Activated naive CD8-positive, alpha-beta T cell treated with anti-CD3 and anti-CD28 coated beads, Interleukin-2, amount 50 U/mL, for 24 hours (primary cell): ENCODE data around the gene SH3RF3.

Experiments used
- ATAC-seq: fragments of 150-1000 bp; cut with Tn5 transposase; one replicate; pipeline ENCODE4 v1.10.0; 2021
- DNase-seq: peaks from one replicate; pipeline ENCODE4 v3.0.0; 2021
- H3K27ac Mint-ChIP-seq: one replicate; pipeline ENCODE4 v1.8.0; 2021; ENCODE audit warnings: mild to moderate bottlenecking, mixed read lengths
- H3K27me3 Mint-ChIP-seq: one replicate; pipeline ENCODE4 v1.8.0; 2021; ENCODE audit warnings: mixed read lengths
- H3K36me3 Mint-ChIP-seq: one replicate; pipeline ENCODE4 v1.8.0; 2021; ENCODE audit warnings: low read depth, mixed read lengths
- H3K4me1 Mint-ChIP-seq: one replicate; pipeline ENCODE4 v1.8.0; 2021; ENCODE audit warnings: mixed read lengths
- H3K4me3 Mint-ChIP-seq: one replicate; pipeline ENCODE4 v1.8.0; 2021; ENCODE audit warnings: mild to moderate bottlenecking, moderate library complexity, mixed read lengths
- H3K9me3 Mint-ChIP-seq: one replicate; pipeline ENCODE4 v1.8.0; 2021; ENCODE audit warnings: mixed read lengths

SH3RF3 gene

GRCh38 chr2:109475531-109476210 lies 346.7 kb downstream of the SH3RF3 start:
- no peak overlapping the region for H3K4me3 Mint-ChIP-seq
- DNase-seq (no peak), ATAC-seq (peak; percentile 33)
- no peak overlapping the region for H3K27ac Mint-ChIP-seq
- peaks cover 3% of the 10 kb centered on the region for H3K4me1 Mint-ChIP-seq
- H3K9me3 Mint-ChIP-seq = no peaks in the 10 kb centered on the region
- H3K27me3 Mint-ChIP-seq = no peaks in the 10 kb centered on the region
- H3K36me3 Mint-ChIP-seq = no peaks in the 10 kb centered on the region

GRCh38 chr2:109476641-109477441 lies 347.8 kb downstream of the SH3RF3 start:
- DNase-seq (no peak), ATAC-seq (no peak)
- no peak overlapping the region for H3K27ac Mint-ChIP-seq
- peaks cover 3% of the 10 kb centered on the region for H3K4me1 Mint-ChIP-seq
- no peaks in the 10 kb centered on the region for H3K9me3 Mint-ChIP-seq
- H3K4me3 Mint-ChIP-seq = no peak overlapping the region
- no peaks in the 10 kb centered on the region for H3K27me3 Mint-ChIP-seq
- no peaks in the 10 kb centered on the region for H3K36me3 Mint-ChIP-seq

- H3K27me3 Mint-ChIP-seq = no peaks in the 10 kb centered on the region
These were observed 350.0 kb downstream of the SH3RF3 start for GRCh38 chr2:109478906-109479493.

GRCh38 chr2:109479804-109480203 lies 350.8 kb downstream of the SH3RF3 start:
- ATAC-seq = no peak
- no peak overlapping the region for H3K27ac Mint-ChIP-seq

More at GRCh38 chr2:109478906-109479493, 350.0 kb downstream of the SH3RF3 start:
- no peak overlapping the region for H3K4me3 Mint-ChIP-seq
- no peak overlapping the region for H3K27ac Mint-ChIP-seq
- no peak for ATAC-seq
- H3K36me3 Mint-ChIP-seq = no peaks in the 10 kb centered on the region
- no peaks in the 10 kb centered on the region for H3K9me3 Mint-ChIP-seq
- H3K4me1 Mint-ChIP-seq = peaks cover 3% of the 10 kb centered on the region
- DNase-seq = no peak

GRCh38 chr2:109480486-109481195 lies 351.6 kb downstream of the SH3RF3 start:
- no peak overlapping the region for H3K4me3 Mint-ChIP-seq
- no peaks in the 10 kb centered on the region for H3K36me3 Mint-ChIP-seq
- peaks cover 2% of the 10 kb centered on the region for H3K4me1 Mint-ChIP-seq
- no peak overlapping the region for H3K27ac Mint-ChIP-seq
- DNase-seq = no peak
- H3K9me3 Mint-ChIP-seq = no peaks in the 10 kb centered on the region
- no peaks in the 10 kb centered on the region for H3K27me3 Mint-ChIP-seq
- no peak for ATAC-seq

More at GRCh38 chr2:109479804-109480203, 350.8 kb downstream of the SH3RF3 start:
- Mint-ChIP-seq H3K36me3 (no peaks in the 10 kb centered on the region), H3K27me3 (no peaks in the 10 kb centered on the region), H3K4me3 (no peak overlapping the region), H3K4me1 (peaks cover 3% of the 10 kb centered on the region), H3K9me3 (no peaks in the 10 kb centered on the region)
- DNase-seq = no peak

GRCh38 chr2:109481196-109481555 lies 352.2 kb downstream of the SH3RF3 start:
- no peak overlapping the region for H3K27ac Mint-ChIP-seq
- H3K27me3 Mint-ChIP-seq = no peaks in the 10 kb centered on the region
- H3K4me1 Mint-ChIP-seq = no peaks in the 10 kb centered on the region
- ATAC-seq = no peak
- H3K4me3 Mint-ChIP-seq = no peak overlapping the region
- no peaks in the 10 kb centered on the region for H3K9me3 Mint-ChIP-seq
- no peaks in the 10 kb centered on the region for H3K36me3 Mint-ChIP-seq
- DNase-seq = no peak

- Mint-ChIP-seq H3K36me3 (no peaks in the 10 kb centered on the region), H3K9me3 (no peaks in the 10 kb centered on the region), H3K27ac (no peak overlapping the region), H3K27me3 (no peaks in the 10 kb centered on the region), H3K4me3 (no peak overlapping the region), H3K4me1 (no peaks in the 10 kb centered on the region)
- no peak for ATAC-seq
- no peak for DNase-seq
These were observed 352.6 kb downstream of the SH3RF3 start for GRCh38 chr2:109481599-109481998.

GRCh38 chr2:109482361-109482861 lies 353.4 kb downstream of the SH3RF3 start:
- no peaks in the 10 kb centered on the region for H3K36me3 Mint-ChIP-seq
- H3K4me1 Mint-ChIP-seq = no peaks in the 10 kb centered on the region
- no peak overlapping the region for H3K27ac Mint-ChIP-seq
- no peak for DNase-seq
- no peaks in the 10 kb centered on the region for H3K27me3 Mint-ChIP-seq
- H3K4me3 Mint-ChIP-seq = no peak overlapping the region
- no peak for ATAC-seq
- no peaks in the 10 kb centered on the region for H3K9me3 Mint-ChIP-seq

- DNase-seq (no peak), ATAC-seq (no peak)
- no peak overlapping the region for H3K4me3 Mint-ChIP-seq
- H3K4me1 Mint-ChIP-seq = no peaks in the 10 kb centered on the region
- H3K27ac Mint-ChIP-seq = no peak overlapping the region
- no peaks in the 10 kb centered on the region for H3K27me3 Mint-ChIP-seq
- no peaks in the 10 kb centered on the region for H3K9me3 Mint-ChIP-seq
- H3K36me3 Mint-ChIP-seq = no peaks in the 10 kb centered on the region
These were observed 357.9 kb downstream of the SH3RF3 start for GRCh38 chr2:109486711-109487535.

GRCh38 chr2:109487536-109487869 lies 358.5 kb downstream of the SH3RF3 start:
- Mint-ChIP-seq H3K27me3 (no peaks in the 10 kb centered on the region), H3K27ac (no peak overlapping the region), H3K4me3 (no peak overlapping the region), H3K4me1 (no peaks in the 10 kb centered on the region), H3K9me3 (no peaks in the 10 kb centered on the region), H3K36me3 (no peaks in the 10 kb centered on the region)
- ATAC-seq (no peak), DNase-seq (no peak)

- no peaks in the 10 kb centered on the region for H3K36me3 Mint-ChIP-seq
- no peak overlapping the region for H3K4me3 Mint-ChIP-seq
- H3K27ac Mint-ChIP-seq = no peak overlapping the region
- DNase-seq (no peak), ATAC-seq (no peak)
- no peaks in the 10 kb centered on the region for H3K27me3 Mint-ChIP-seq
- no peaks in the 10 kb centered on the region for H3K4me1 Mint-ChIP-seq
- no peaks in the 10 kb centered on the region for H3K9me3 Mint-ChIP-seq
These were observed 359.1 kb downstream of the SH3RF3 start for GRCh38 chr2:109487871-109488655.

GRCh38 chr2:109489296-109489695 lies 360.3 kb downstream of the SH3RF3 start:
- Mint-ChIP-seq H3K27ac (no peak overlapping the region), H3K9me3 (no peaks in the 10 kb centered on the region), H3K36me3 (no peaks in the 10 kb centered on the region), H3K4me3 (no peak overlapping the region), H3K27me3 (no peaks in the 10 kb centered on the region), H3K4me1 (no peaks in the 10 kb centered on the region)
- DNase-seq = no peak
- no peak for ATAC-seq

GRCh38 chr2:109493176-109493935 lies 364.4 kb downstream of the SH3RF3 start:
- Mint-ChIP-seq H3K27ac (no peak overlapping the region), H3K9me3 (no peaks in the 10 kb centered on the region), H3K4me1 (no peaks in the 10 kb centered on the region), H3K36me3 (peaks cover 1% of the 10 kb centered on the region), H3K4me3 (no peak overlapping the region), H3K27me3 (no peaks in the 10 kb centered on the region)
- DNase-seq = no peak
- no peak for ATAC-seq
